Activated CD4-positive, alpha-beta memory T cell treated with anti-CD3 and anti-CD28 coated beads for 36 hours (primary cell): ENCODE results near the gene MRFAP1L1. TPM values are rescaled to one million over a fixed set of nuclear protein-coding genes. Genes with fewer than 3 reads are reported as not detected.

Experiments used
- CTCF ChIA-PET: fragments of 350-600 bp; sonication (Branson Sonifier 250); formaldehyde crosslinking; loops from one replicate; lab custom pipeline; 2021; ENCODE audit warnings: antibody characterized with exemption, inconsistent platforms; lab: Charles Lee
- POLR2A ChIA-PET: fragments of 350-600 bp; sonication (Branson Sonifier 250); formaldehyde crosslinking; loops from one replicate; lab custom pipeline; 2021; ENCODE audit warnings: antibody characterized with exemption; lab: Charles Lee
- DNase-seq: peaks from one replicate; pipeline ENCODE4 v3.0.0-alpha.2; 2020
- H3K27ac Mint-ChIP-seq: one replicate; pipeline ENCODE4 v1.8.0; 2021; ENCODE audit warnings: mixed read lengths
- H3K27me3 Mint-ChIP-seq: one replicate; pipeline ENCODE4 v1.8.0; 2021; ENCODE audit warnings: mixed read lengths
- H3K36me3 Mint-ChIP-seq: one replicate; pipeline ENCODE4 v1.8.0; 2021; ENCODE audit warnings: mixed read lengths
- H3K4me1 Mint-ChIP-seq: one replicate; pipeline ENCODE4 v1.8.0; 2021; ENCODE audit warnings: low read depth, mixed read lengths
- H3K4me3 Mint-ChIP-seq: one replicate; pipeline ENCODE4 v1.8.0; 2021; ENCODE audit warnings: mild to moderate bottlenecking, mixed read lengths
- H3K9me3 Mint-ChIP-seq: one replicate; pipeline ENCODE4 v1.8.0; 2021; ENCODE audit warnings: mixed read lengths
- intact Hi-C: fragments of 100-400 bp; cut with micrococcal nuclease; formaldehyde crosslinking; loops from one replicate; pipeline ENCODE4 v1.15.1; 2023
- total RNA-seq, 2 experiments: library from RNA; stranded (reverse); gene quantifications; one replicate each; pipeline ENCODE4 v1.2.3, GENCODE V29; 2021

The MRFAP1L1 gene
- total RNA-seq, 2 experiments from 2014 or later = 50.7 to 52.0 TPM

DNA sequence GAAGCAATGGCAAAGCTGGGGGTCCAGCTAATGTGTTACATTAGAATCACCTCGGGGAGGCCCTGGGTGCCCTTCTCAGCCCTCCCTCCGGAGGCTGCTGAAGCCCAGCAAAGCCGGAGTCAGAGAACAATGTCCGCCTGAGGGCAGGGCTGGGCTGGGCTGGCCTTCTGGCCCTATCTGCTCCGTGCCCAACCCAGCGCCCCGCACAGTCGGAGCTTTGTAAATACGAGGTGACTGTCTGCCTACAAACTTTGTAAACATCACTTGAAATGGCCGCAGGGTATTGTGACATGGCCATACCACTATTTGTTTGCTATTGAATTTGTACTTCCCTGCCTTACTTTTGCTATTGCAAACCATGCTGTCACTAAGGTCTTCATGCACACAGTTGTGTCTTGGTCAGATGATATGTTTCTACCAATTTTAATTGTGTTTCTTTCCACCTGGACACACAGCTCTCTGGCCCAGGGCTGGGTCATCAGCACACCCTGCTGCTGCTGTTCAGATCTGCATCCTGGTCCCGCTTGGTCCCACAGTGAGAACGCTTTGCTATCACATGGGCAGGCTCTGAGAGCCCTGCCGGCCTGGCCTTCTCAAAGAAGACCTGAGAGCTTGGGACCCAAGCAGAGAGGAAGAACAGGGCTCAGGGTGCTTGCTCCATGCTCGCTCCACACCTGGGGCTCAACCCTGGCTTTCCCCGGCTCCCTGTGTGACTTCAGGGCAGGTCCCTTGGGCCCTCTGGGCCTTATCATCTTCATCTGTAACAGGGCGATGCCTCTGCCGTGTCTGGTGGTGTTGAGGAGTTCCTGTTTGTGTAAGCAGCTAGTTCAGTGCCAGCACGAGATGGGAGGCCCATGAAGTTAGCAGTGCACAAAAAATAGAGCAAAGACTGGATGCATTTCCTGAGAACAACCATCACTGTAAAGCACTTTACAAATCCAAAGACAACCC lies 13.7 kb downstream of the MRFAP1L1 start:
- H3K27me3 Mint-ChIP-seq = no peaks in the 10 kb centered on the region
- H3K9me3 Mint-ChIP-seq = no peaks in the 10 kb centered on the region
- H3K4me1 Mint-ChIP-seq = peaks cover 79% of the 10 kb centered on the region
- peak overlapping the region; percentile 98 for H3K27ac Mint-ChIP-seq
- intact Hi-C loops = loop anchor here (1.0 to 10.0 kb wide), 3 partner anchors 9 to 1269 kb away; a partner anchor contains a TSS
- ChIA-PET CTCF (interaction anchor here (0.8 to 9.7 kb wide), 4 partner anchors 12 to 178 kb away, joined by 3 to 138 read pairs (median 12); partner anchors contain the start of gene MRFAP1L1), POLR2A (interaction anchor here (1.7 to 3.2 kb wide), 5 partner anchors 10 to 372 kb away, joined by 4 to 37 read pairs (median 9); partner anchors contain the start of genes GRPEL1 and MRFAP1L1)
- H3K36me3 Mint-ChIP-seq = peaks cover 4% of the 10 kb centered on the region
- H3K4me3 Mint-ChIP-seq = peak overlapping the region; percentile 69
- peak; percentile 76 for DNase-seq

DNA sequence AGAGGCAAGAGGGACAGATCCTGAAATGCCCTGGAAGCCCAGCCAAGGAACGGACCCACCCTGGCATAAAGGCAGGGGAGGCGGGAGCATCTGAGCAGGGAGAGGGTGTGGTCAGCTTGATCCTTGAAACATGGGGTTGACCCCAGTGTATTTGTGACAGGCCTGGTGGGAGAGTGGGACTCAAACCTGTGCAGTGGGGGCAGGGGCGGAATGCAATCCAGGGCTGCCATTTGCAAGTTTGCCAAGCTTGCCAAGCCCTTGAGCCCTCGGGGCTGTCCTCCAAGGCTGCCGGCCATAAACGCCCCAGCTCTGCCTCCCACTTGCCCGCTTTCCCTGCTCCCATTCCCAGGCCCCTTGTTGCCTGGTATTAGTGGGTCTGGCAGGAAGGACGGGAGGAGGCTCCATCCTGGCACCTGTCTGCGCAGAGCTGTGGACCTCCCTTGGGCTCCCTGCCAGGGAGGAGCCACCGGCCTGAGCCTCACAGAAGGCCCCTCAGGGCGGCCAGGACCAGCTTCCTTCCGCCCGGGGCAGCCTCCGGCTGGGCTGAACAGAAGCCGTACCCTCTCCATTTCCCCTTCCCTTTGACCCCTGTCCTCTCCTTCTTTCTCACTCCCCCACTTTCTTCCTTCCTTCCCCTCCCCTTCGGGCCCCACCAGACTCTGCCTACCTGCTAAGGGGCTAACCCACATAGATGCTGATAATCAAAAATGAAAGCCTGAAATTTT lies 15.3 kb downstream of the MRFAP1L1 start:
- no peaks in the 10 kb centered on the region for H3K36me3 Mint-ChIP-seq
- peak overlapping the region; percentile 53 for H3K4me3 Mint-ChIP-seq
- no peaks in the 10 kb centered on the region for H3K27me3 Mint-ChIP-seq
- peak overlapping the region; percentile 98 for H3K27ac Mint-ChIP-seq
- ChIA-PET POLR2A (interaction anchor here (0.9 to 3.2 kb wide), 4 partner anchors 15 to 373 kb away, joined by 4 to 37 read pairs (median 6); partner anchors contain the start of genes GRPEL1 and MRFAP1L1), CTCF (interaction anchor here (3.2 to 9.7 kb wide), 2 partner anchors 13 to 19 kb away, joined by 22 to 138 read pairs; partner anchors contain the start of gene MRFAP1L1)
- H3K4me1 Mint-ChIP-seq = peaks cover 86% of the 10 kb centered on the region
- peak; percentile 47 for DNase-seq
- intact Hi-C loops = loop anchor here (10.0 kb wide), 1 partner anchor 1270 kb away; no protein-coding TSS in a partner anchor
- no peaks in the 10 kb centered on the region for H3K9me3 Mint-ChIP-seq

DNA sequence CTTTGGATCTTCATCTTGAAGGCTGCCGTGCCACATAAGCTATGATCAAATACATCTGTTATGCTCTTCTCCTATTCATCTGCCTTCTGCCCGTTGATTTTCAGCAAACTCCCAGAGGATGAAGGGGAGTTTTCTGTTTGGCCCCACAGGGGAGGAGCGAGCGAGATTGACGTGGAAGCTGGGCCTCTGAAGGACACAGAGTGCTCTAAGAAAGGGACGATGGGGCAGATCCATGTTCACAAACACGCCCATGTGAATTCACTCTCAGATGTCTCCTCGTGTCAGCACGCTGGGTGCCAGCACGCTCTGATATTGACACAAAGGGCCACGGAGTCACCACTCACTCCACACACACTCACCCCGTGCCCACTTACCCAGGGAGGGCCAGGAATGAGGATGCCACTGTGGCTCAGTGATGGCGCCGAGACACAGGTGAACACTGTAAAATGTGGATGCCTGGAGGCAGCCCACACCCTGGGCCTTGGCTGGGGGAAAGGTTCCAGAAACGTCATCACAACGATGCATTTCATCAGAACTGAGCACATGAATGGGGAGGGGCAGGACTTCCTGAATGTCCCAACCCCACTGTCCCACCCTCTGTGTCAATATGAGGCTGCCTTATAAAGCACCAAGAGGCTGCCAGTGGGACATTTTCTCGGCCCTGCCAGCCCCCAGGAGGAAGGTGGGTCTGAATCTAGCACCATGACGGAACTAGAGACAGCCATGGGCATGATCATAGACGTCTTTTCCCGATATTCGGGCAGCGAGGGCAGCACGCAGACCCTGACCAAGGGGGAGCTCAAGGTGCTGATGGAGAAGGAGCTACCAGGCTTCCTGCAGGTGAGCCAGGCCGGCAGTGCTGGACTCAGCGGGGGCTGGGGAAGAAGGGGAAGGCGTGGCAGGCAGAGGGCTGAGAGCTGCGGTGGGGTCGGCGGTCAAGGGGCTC lies 16.2 kb downstream of the MRFAP1L1 start, which contains the start of gene S100P:
Gene S100P (plus strand): TSS at position 648 of the 946 bp plus-strand sequence. CDS start 55 bp downstream, at position 703.
- intact Hi-C loops = loop anchor here (10.0 kb wide), 1 partner anchor 1271 kb away; no protein-coding TSS in a partner anchor
- H3K4me1 Mint-ChIP-seq = peaks cover 88% of the 10 kb centered on the region
- H3K36me3 Mint-ChIP-seq = no peaks in the 10 kb centered on the region
- ChIA-PET CTCF (interaction anchor here (0.9 to 9.7 kb wide), 4 partner anchors 8 to 19 kb away, joined by 3 to 138 read pairs (median 14); partner anchors contain the start of gene MRFAP1L1), POLR2A (interaction anchor here (0.9 to 3.2 kb wide), 4 partner anchors 15 to 374 kb away, joined by 4 to 37 read pairs (median 6); partner anchors contain the start of genes GRPEL1 and MRFAP1L1)
- H3K4me3 Mint-ChIP-seq = peak within 1 kb of the TSS; percentile 53
- DNase-seq = no peak
- H3K27ac Mint-ChIP-seq = peak within 1 kb of the TSS; percentile 98
- H3K27me3 Mint-ChIP-seq = no peaks in the 10 kb centered on the region
- H3K9me3 Mint-ChIP-seq = no peaks in the 10 kb centered on the region

DNA sequence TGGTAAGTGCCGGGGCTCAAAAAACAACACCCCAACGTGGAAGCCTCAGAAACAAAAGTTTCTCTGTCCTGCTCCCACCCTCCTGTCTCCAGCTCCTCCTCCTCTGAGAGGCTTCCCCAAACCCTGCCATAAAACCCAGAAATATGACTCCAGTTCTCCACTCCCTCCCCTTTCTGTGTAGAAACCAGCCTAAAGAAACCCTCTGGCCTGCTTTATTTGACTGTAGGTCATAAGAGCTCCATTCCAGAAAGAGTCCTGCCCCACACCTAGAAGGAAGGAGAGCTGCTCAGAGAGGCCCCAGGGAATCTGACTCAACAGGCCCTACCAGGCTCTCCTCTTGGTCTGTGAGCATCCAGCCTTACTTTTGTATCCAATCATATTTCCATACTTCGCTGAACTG lies 16.9 kb downstream of the MRFAP1L1 start:
- ChIA-PET CTCF (interaction anchor here (0.9 to 1.3 kb wide), 2 partner anchors 9 to 18 kb away, joined by 3 to 5 read pairs; no protein-coding TSS in a partner anchor), POLR2A (interaction anchor here (2.0 kb wide), 1 partner anchor 16 kb away, joined by 8 read pairs; the partner anchor contains the start of gene MRFAP1L1)
- Mint-ChIP-seq H3K27me3 (no peaks in the 10 kb centered on the region), H3K4me1 (peaks cover 89% of the 10 kb centered on the region), H3K9me3 (no peaks in the 10 kb centered on the region), H3K27ac (peak overlapping the region; percentile 98), H3K4me3 (peak overlapping the region; percentile 7), H3K36me3 (no peaks in the 10 kb centered on the region)
- no peak for DNase-seq
- intact Hi-C loops = loop anchor here (10.0 kb wide), 1 partner anchor 1272 kb away; no protein-coding TSS in a partner anchor

DNA sequence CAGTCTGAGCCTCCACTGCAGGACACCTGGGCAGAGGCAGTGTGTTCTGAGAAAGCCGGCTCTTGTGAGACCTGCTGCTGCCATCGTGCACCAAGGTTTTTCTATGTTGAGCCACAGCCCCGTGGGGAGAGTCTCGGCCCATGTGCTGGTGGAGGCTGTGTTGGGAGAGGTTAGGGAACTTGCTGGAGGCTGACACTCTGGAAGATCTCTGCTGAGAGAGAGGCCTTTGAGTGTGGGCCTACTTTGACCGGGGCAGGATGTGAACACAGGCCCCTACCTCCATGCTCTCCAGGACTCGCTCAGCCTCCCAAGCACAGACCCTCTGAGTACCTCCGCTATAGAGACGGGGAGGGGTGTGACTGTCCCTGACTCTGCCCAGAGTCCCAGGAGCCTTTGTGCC lies 17.3 kb downstream of the MRFAP1L1 start:
- ChIA-PET CTCF (interaction anchor here (0.9 to 1.3 kb wide), 2 partner anchors 9 to 17 kb away, joined by 3 to 5 read pairs; no protein-coding TSS in a partner anchor), POLR2A (interaction anchor here (1.8 kb wide), 1 partner anchor 15 kb away, joined by 6 read pairs; no protein-coding TSS in a partner anchor)
- H3K4me3 Mint-ChIP-seq = no peak overlapping the region
- peaks cover 92% of the 10 kb centered on the region for H3K4me1 Mint-ChIP-seq
- H3K9me3 Mint-ChIP-seq = no peaks in the 10 kb centered on the region
- intact Hi-C loops = loop anchor here (10.0 kb wide), 1 partner anchor 1272 kb away; no protein-coding TSS in a partner anchor
- peak overlapping the region; percentile 98 for H3K27ac Mint-ChIP-seq
- H3K36me3 Mint-ChIP-seq = no peaks in the 10 kb centered on the region
- no peaks in the 10 kb centered on the region for H3K27me3 Mint-ChIP-seq
- no peak for DNase-seq

DNA sequence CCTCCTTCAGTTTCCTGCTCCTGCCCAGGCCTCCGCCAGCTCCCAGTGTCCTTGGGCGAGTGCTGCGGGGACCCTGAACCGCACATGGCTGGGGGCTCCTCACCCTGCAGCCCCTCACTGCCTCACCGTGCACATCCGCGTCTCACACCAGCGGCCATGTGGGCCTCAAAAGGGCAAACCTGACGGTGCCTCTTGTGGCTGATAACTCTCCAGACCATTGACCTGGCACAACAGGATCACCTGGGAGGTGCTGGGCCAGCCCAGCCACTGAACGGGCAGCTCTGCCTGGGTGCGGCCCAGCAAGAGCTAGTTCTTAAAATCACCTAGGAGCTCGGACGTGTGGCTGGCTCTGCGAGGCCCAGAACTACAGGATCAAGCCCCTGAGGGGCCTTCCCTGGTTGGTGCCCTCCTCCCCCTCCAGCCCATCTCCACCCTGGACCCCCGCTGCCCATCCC lies 20.1 kb downstream of the MRFAP1L1 start:
- DNase-seq = no peak

DNA sequence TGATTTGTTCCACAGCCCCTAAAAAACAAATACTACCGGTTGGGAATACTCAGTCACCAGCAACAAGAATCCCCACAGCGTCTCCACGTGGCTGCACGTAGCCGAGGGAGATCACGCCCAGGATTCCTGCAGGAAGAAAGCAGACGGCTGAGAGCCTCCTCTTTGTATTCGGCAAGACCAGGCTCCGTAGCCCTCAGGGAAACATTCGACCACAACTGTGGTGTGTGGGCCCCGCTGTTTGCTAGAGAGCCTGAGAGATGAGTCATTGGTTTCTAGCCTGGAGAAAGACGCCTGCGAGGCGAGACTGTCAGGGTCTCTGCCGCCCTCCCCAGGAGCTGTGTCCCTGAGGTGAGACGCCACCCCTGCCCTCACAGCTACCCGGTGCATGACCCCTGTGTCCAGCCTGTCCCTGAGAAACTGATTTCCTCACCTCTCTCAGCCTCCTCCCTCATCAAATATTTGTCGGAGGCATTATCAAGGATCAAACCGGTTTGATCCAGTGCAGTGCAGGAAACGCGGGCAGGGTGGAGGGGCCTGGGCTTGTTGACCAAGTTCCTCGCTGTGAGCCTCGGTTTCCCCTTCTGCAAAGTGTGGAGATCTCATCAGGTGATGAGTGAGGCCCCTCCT lies 20.7 kb downstream of the MRFAP1L1 start:
- Mint-ChIP-seq H3K27ac (peak overlapping the region; percentile 89), H3K4me3 (peak overlapping the region; percentile 74), H3K9me3 (no peaks in the 10 kb centered on the region), H3K36me3 (peaks cover 2% of the 10 kb centered on the region), H3K4me1 (peaks cover 77% of the 10 kb centered on the region), H3K27me3 (no peaks in the 10 kb centered on the region)
- POLR2A ChIA-PET = interaction anchor here (1.0 to 3.2 kb wide), 5 partner anchors 14 to 211 kb away, joined by 3 to 39 read pairs (median 5); partner anchors contain the start of genes BLOC1S4 and MRFAP1L1
- peak; percentile 92 for DNase-seq
- CTCF ChIA-PET = interaction anchor here (0.9 to 5.4 kb wide), 8 partner anchors 12 to 198 kb away, joined by 3 to 56 read pairs (median 10); partner anchors contain the start of gene MRFAP1L1
- intact Hi-C loops = loop anchor here (1.0 kb wide), 3 partner anchors 15 to 49 kb away; partner anchors contain the start of genes MRFAP1 and MRFAP1L1

More for the DNA sequence above, 20.1 kb downstream of the MRFAP1L1 start:
- intact Hi-C loops = loop anchor here (1.0 kb wide), 3 partner anchors 15 to 49 kb away; partner anchors contain the start of genes MRFAP1 and MRFAP1L1
- peak overlapping the region; percentile 89 for H3K27ac Mint-ChIP-seq
- no peaks in the 10 kb centered on the region for H3K27me3 Mint-ChIP-seq
- peaks cover 2% of the 10 kb centered on the region for H3K36me3 Mint-ChIP-seq
- peaks cover 82% of the 10 kb centered on the region for H3K4me1 Mint-ChIP-seq
- peak overlapping the region; percentile 74 for H3K4me3 Mint-ChIP-seq
- POLR2A ChIA-PET = interaction anchor here (1.0 to 3.2 kb wide), 7 partner anchors 9 to 210 kb away, joined by 3 to 39 read pairs (median 5); partner anchors contain the start of genes BLOC1S4 and MRFAP1L1
- CTCF ChIA-PET = interaction anchor here (0.9 to 5.4 kb wide), 7 partner anchors 12 to 197 kb away, joined by 3 to 56 read pairs (median 13); partner anchors contain the start of gene MRFAP1L1
- H3K9me3 Mint-ChIP-seq = no peaks in the 10 kb centered on the region

DNA sequence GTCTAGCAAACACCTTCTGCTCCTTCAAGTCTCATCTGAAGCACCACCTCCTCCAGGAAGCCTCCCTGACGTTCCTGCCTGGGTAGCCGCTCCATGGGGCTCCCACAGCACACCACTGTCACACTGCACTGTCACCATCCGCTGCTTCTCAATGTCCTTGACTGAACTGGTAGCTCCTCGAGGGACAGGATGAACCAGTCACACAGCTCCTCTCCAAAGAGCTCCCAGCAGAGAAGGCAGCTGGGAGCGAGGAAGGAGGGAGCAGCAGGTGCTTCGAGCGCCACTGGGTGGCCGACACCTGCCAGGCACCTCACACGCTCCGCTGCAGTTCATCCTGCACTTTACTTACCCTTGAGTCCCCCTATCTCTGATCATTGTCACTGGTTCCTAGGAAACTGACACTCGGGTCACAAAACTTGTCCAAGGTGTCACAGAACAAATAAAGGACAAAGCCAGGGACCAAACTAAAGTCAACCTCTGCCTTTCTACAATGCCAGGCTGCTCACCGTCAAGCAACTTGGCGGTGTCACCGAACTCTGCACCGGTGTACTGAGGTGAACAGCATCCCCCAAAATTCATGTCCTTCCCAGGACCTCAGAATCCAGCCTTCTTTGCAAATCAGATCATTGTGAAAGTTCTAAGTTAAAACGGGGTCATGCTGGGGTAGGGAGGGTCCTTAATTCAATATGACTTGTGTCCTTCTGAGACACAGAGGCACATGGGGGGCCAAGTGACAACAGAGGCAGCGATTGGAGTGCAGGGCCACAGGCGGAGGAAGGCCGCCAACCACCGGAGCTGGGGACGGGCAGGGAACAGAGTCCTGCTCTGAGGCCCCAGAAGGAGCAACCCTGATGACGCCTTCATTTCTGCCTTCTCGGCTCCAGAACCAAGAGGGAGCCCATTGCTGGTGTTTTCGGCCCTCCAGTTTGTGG lies 21.5 kb downstream of the MRFAP1L1 start:
- peaks cover 69% of the 10 kb centered on the region for H3K4me1 Mint-ChIP-seq
- intact Hi-C loops = no loop called here
- H3K36me3 Mint-ChIP-seq = peaks cover 2% of the 10 kb centered on the region
- POLR2A ChIA-PET = interaction anchor here (1.1 to 3.2 kb wide), 3 partner anchors 13 to 28 kb away, joined by 3 to 39 read pairs (median 9); partner anchors contain the start of gene BLOC1S4
- no peak for DNase-seq
- CTCF ChIA-PET = interaction anchor here (1.0 to 5.4 kb wide), 6 partner anchors 13 to 142 kb away, joined by 3 to 56 read pairs (median 12); a partner anchor contains a TSS
- H3K9me3 Mint-ChIP-seq = no peaks in the 10 kb centered on the region
- H3K27ac Mint-ChIP-seq = peak overlapping the region; percentile 89
- peak overlapping the region; percentile 74 for H3K4me3 Mint-ChIP-seq
- no peaks in the 10 kb centered on the region for H3K27me3 Mint-ChIP-seq
